Esophagus squamous epithelium (tissue), 5 donors: ENCODE results near the gene TNFRSF4. TPM values are rescaled to one million over a fixed set of nuclear protein-coding genes. Genes with fewer than 3 reads are reported as not detected.

Experiments
- DNase-seq: peaks from one replicate; lab custom pipeline; 2025; lab: John Stamatoyannopoulos, UW
- H3K27ac ChIP-seq, 4 donors: fragments of 200-600 bp; sonication (generic); one replicate each; pipeline ENCODE4 v1.5.1; 2016 to 2019; ENCODE audit warnings: mild to moderate bottlenecking in 1 of 4
- H3K27me3 ChIP-seq, 4 donors: fragments of 200-600 bp; sonication (generic); 1 replicate in 3 of 4; 2 replicates in 1 of 4; pipeline versions ENCODE4 v1.5.1 to v1.6.0; 2017 to 2021; ENCODE audit warnings: antibody characterized with exemption in 1 of 4
- H3K36me3 ChIP-seq, 3 donors: fragments of 200-600 bp; sonication (generic); one replicate each; pipeline ENCODE4 v1.5.1; 2016 to 2019
- H3K4me1 ChIP-seq, 3 donors: fragments of 200-600 bp; sonication (generic); one replicate each; pipeline ENCODE4 v1.5.1; 2017 to 2019
- H3K4me3 ChIP-seq, 4 donors: fragments of 200-600 bp; sonication (generic); 1 replicate in 3 of 4; 2 replicates in 1 of 4; pipeline ENCODE4 v1.5.1; 2016 to 2019; ENCODE audit warnings: mild to moderate bottlenecking in 2 of 4, moderate library complexity in 1 of 4
- H3K9me3 ChIP-seq, 3 donors: fragments of 200-600 bp; sonication (generic); one replicate each; pipeline ENCODE4 v1.5.1; 2016 to 2019
- CTCF ChIP-seq, 6 experiments: fragments of 450-650 bp in 4 of 6; fragments of 200-600 bp in 2 of 6; sonication (generic) in 2 of 6; IDR thresholded peaks; one replicate each; pipeline ENCODE4 v1.5.1; 2016 to 2019; ENCODE audit warnings: antibody characterized with exemption in 6 of 6, mild to moderate bottlenecking in 4 of 6, moderate library complexity in 4 of 6
- POLR2A ChIP-seq, 4 donors: fragments of 450-650 bp; IDR thresholded peaks; one replicate each; pipeline ENCODE4 v1.6.1; 2017; ENCODE audit warnings: antibody characterized with exemption in 4 of 4, mild to moderate bottlenecking in 4 of 4, moderate library complexity in 3 of 4
- WGBS, 2 donors: methylation state at CpG; one replicate each; pipeline ENCODE4 v1.1.5; 2018; 5-methylcytosine and 5-hydroxymethylcytosine counted together
- intact Hi-C: fragments of 100-400 bp; cut with DNase I; formaldehyde crosslinking; loops from one replicate; pipeline ENCODE4 v1.15.0; 2022
- total RNA-seq, 4 donors: library from RNA; depleted of rRNA; stranded (reverse); fragments of >200 nt; gene quantifications; one replicate each; pipeline ENCODE4 v1.1.0, GENCODE V29; 2016
- donor health status: DM: yes; HTN: yes; CAD: no.

TNFRSF4 gene
- total RNA-seq, 4 donors from 2014 or later, result 0.40 to 1.3 (median 0.57) TPM; not detected in 1

GRCh38 chr1:1244192-1244811, 30.3 kb upstream of the TNFRSF4 start:
- no peak for TF ChIP-seq POLR2A (IDR thresholded peaks at IDR 0.05)
- TF ChIP-seq CTCF (IDR thresholded peaks at IDR 0.05), result no peak
- intact Hi-C loops, result loop anchor here (10.0 kb wide), 1 partner anchor 120 kb away; no protein-coding TSS in a partner anchor
- peaks cover 13 to 37% (median 13%) of the 10 kb centered on the region in 3 donors for H3K4me1 ChIP-seq
- no peak for DNase-seq
- H3K36me3 ChIP-seq, result no peaks in the 10 kb centered on the region
- H3K27me3 ChIP-seq, result peaks cover 0 to 65% (median 13%) of the 10 kb centered on the region in 4 donors
- WGBS, 2 donors, result 59 to 82% methylated on average over 5 to 18 of the region's 30 CpGs
- H3K9me3 ChIP-seq, result no peaks in the 10 kb centered on the region
- no peak overlapping the region for H3K4me3 ChIP-seq
- no peak overlapping the region for H3K27ac ChIP-seq

DNA sequence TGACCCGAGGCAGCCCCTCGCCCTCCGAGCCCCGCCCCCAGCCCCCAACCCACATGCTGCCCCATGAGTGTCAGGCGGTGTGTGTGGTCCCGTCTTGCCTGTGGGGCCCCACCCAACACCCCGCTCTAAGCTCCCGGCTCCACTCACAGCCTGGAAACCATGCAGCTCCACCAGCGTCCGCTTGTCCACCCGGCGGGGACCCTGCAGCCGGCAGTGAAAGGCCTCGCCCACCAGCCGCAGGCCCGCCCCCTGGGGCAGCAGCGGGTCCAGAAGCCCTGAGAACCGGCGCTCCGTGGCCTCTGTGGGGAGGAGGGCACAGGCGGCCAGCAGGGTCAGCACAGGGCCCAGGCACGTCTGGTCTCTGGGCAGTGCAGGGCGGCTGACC, 29.8 kb upstream of the TNFRSF4 start:
- intact Hi-C loops, result loop anchor here (10.0 kb wide), 1 partner anchor 119 kb away; no protein-coding TSS in a partner anchor
- 20% methylated on average over 1 of the region's 23 CpGs; no CpG with 5 or more reads in 1 of the 2 donors for WGBS, 2 donors
- no peak overlapping the region for H3K27ac ChIP-seq
- peaks cover 0 to 70% (median 15%) of the 10 kb centered on the region in 4 donors for H3K27me3 ChIP-seq
- H3K36me3 ChIP-seq, result no peaks in the 10 kb centered on the region
- DNase-seq, result no peak
- peaks cover 13 to 42% (median 14%) of the 10 kb centered on the region in 3 donors for H3K4me1 ChIP-seq
- H3K9me3 ChIP-seq, result no peaks in the 10 kb centered on the region
- no peak overlapping the region for H3K4me3 ChIP-seq
- TF ChIP-seq CTCF (IDR thresholded peaks at IDR 0.05) (no peak), POLR2A (IDR thresholded peaks at IDR 0.05) (no peak)

- H3K4me3 ChIP-seq, result no peak overlapping the region
- TF ChIP-seq POLR2A (IDR thresholded peaks at IDR 0.05) (no peak), CTCF (IDR thresholded peaks at IDR 0.05) (no peak)
- H3K9me3 ChIP-seq, result no peaks in the 10 kb centered on the region
- intact Hi-C loops, result loop anchor here (10.0 kb wide), 1 partner anchor 118 kb away; no protein-coding TSS in a partner anchor
- no peaks in the 10 kb centered on the region for H3K36me3 ChIP-seq
- no peak for DNase-seq
- H3K27me3 ChIP-seq, result peaks cover 0 to 75% (median 20%) of the 10 kb centered on the region in 4 donors
- H3K4me1 ChIP-seq, result peaks cover 13 to 47% (median 19%) of the 10 kb centered on the region in 3 donors
- no peak overlapping the region for H3K27ac ChIP-seq
- 90% methylated on average over 2 of the region's 23 CpGs; no CpG with 5 or more reads in 1 of the 2 donors for WGBS, 2 donors
These were observed 29.3 kb upstream of the TNFRSF4 start for GRCh38 chr1:1243266-1243660.

DNA sequence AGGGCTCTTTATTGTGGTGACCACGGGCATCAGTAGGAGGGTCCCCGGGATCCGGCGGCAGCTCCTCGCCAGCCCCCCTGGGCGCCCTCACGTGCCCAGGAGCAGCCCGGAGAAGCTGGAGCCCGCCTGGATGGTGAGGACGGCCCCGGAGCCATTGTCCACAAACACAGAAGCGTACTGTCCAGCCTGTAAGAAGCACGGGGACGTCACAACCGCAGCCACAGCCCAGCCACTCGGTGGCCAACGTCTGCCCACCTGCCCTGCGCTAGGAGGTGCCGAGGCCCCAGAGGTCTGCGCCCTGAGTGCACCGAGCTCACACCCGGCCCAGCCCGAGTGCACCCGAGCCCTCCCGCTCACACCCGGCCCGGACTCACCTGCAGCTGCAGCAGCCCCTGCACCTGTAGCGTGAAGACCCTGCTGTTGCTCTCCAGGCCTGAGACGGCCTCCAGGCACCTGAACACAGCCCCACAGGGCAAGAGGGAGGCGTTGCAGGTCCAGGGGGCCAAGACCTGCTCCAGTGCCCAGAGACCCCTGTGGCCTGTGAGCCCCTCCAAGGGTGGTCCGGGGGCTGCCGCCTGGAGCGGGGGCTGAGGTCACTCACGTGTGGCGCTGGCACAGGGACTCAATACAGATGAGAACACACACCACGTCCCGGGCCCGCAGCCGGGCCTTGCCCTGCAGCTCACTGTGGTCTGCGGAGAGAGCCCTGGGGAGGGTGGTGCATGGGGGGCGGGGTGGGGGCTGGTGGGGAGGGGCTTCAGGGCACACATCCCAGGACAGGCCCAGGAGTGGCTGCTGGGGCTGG, 28.7 kb upstream of the TNFRSF4 start:
- H3K4me3 ChIP-seq, result no peak overlapping the region
- H3K9me3 ChIP-seq, result no peaks in the 10 kb centered on the region
- H3K27ac ChIP-seq, result no peak overlapping the region
- TF ChIP-seq POLR2A (IDR thresholded peaks at IDR 0.05), result no peak
- TF ChIP-seq CTCF (IDR thresholded peaks at IDR 0.05), result no peak
- peaks cover 13 to 53% (median 25%) of the 10 kb centered on the region in 3 donors for H3K4me1 ChIP-seq
- intact Hi-C loops, result loop anchor here (10.0 kb wide), 1 partner anchor 118 kb away; no protein-coding TSS in a partner anchor
- H3K27me3 ChIP-seq, result peaks cover 0 to 75% (median 22%) of the 10 kb centered on the region in 4 donors
- DNase-seq, result no peak
- no peaks in the 10 kb centered on the region for H3K36me3 ChIP-seq
- 40 to 100% methylated on average over 1 of the region's 41 CpGs for WGBS, 2 donors
